HEK293T (cell line): ENCODE results near the gene IL25.

Experiments used
- CTCF ChIA-PET: fragments of 350-600 bp; formaldehyde crosslinking; extraction: SDS; loops from one replicate; lab custom pipeline; 2021; ENCODE audit warnings: antibody characterized with exemption, inconsistent platforms; lab: Yijun Ruan, JAX
- POLR2A ChIA-PET: fragments of 350-600 bp; formaldehyde crosslinking; extraction: SDS; loops from one replicate; lab custom pipeline; 2020; ENCODE audit warnings: antibody characterized with exemption, inconsistent platforms; lab: Yijun Ruan, JAX
- DNase-seq: peaks from one replicate; pipeline ENCODE4 v3.0.0; 2012; ENCODE audit warnings: mixed read lengths; ENCODE audit errors: extremely low spot score
- ARNT ChIP-seq: fragments of 450-650 bp; IDR thresholded peaks from 2 replicates; pipeline ENCODE4 v1.6.1; 2017; ENCODE audit warnings: mild to moderate bottlenecking
- BHLHE40 ChIP-seq: fragments of 450-650 bp; IDR thresholded peaks from 2 replicates; pipeline ENCODE4 v1.6.1; 2016; ENCODE audit warnings: mild to moderate bottlenecking, moderate library complexity, borderline replicate concordance
- CTBP1 ChIP-seq: fragments of 450-650 bp; IDR thresholded peaks from 2 replicates; pipeline ENCODE4 v1.6.1; 2016; ENCODE audit warnings: borderline replicate concordance
- ELF4 ChIP-seq: fragments of 450-650 bp; IDR thresholded peaks from 2 replicates; pipeline ENCODE4 v1.6.1; 2017; ENCODE audit warnings: antibody characterized with exemption
- FOXA1 ChIP-seq: fragments of 450-650 bp; IDR thresholded peaks from 2 replicates; pipeline ENCODE4 v1.6.1; 2016; ENCODE audit warnings: mild to moderate bottlenecking
- FOXK2 ChIP-seq: fragments of 450-650 bp; IDR thresholded peaks from 2 replicates; pipeline ENCODE4 v1.6.1; 2016; ENCODE audit warnings: mild to moderate bottlenecking
- FOXM1 ChIP-seq: fragments of 450-650 bp; IDR thresholded peaks from 2 replicates; pipeline ENCODE4 v1.6.1; 2017; ENCODE audit warnings: mild to moderate bottlenecking, borderline replicate concordance
- HDGF ChIP-seq: fragments of 450-650 bp; IDR thresholded peaks from 2 replicates; pipeline ENCODE4 v1.6.1; 2017; ENCODE audit warnings: antibody characterized with exemption, borderline replicate concordance
- L3MBTL2 ChIP-seq: fragments of 450-650 bp; conservative IDR thresholded peaks from 2 replicates; pipeline ENCODE4 v1.6.1; 2016; ENCODE audit warnings: mild to moderate bottlenecking
- LEF1 ChIP-seq: fragments of 450-650 bp; IDR thresholded peaks from 2 replicates; pipeline ENCODE4 v1.6.1; 2017; ENCODE audit warnings: mild to moderate bottlenecking, borderline replicate concordance
- NFRKB ChIP-seq: fragments of 450-650 bp; IDR thresholded peaks from 2 replicates; pipeline ENCODE4 v1.6.1; 2016; ENCODE audit warnings: mild to moderate bottlenecking, moderate library complexity
- PKNOX1 ChIP-seq: fragments of 450-650 bp; IDR thresholded peaks from 2 replicates; pipeline ENCODE4 v1.6.1; 2016
- SP1 ChIP-seq: fragments of 450-650 bp; IDR thresholded peaks from 2 replicates; pipeline ENCODE4 v1.6.1; 2017
- SUZ12 ChIP-seq: fragments of 450-650 bp; IDR thresholded peaks from 2 replicates; pipeline ENCODE4 v1.6.1; 2016; ENCODE audit warnings: mild to moderate bottlenecking
- TARDBP ChIP-seq: fragments of 450-650 bp; IDR thresholded peaks from 2 replicates; pipeline ENCODE4 v1.6.1; 2016
- ZNF384 ChIP-seq: fragments of 450-650 bp; IDR thresholded peaks from 2 replicates; pipeline ENCODE4 v1.6.1; 2016

Gene IL25

GRCh38 chr14:23404331-23404900 is 31.8 kb downstream of the IL25 start:
- TF ChIP-seq ZNF384, result no peak
- no peak for TF ChIP-seq PKNOX1
- TF ChIP-seq ARNT, result no peak
- no peak for TF ChIP-seq ELF4
- no peak for TF ChIP-seq SP1
- no peak for TF ChIP-seq SUZ12
- no peak for TF ChIP-seq BHLHE40
- no peak for TF ChIP-seq CTBP1
- TF ChIP-seq LEF1, result no peak
- TF ChIP-seq NFRKB, result no peak
- no peak for TF ChIP-seq HDGF
- no peak for TF ChIP-seq FOXK2
- no peak for TF ChIP-seq FOXM1
- no peak for TF ChIP-seq TARDBP
- no peak for TF ChIP-seq L3MBTL2
- TF ChIP-seq FOXA1, result no peak
- ChIA-PET POLR2A (no interaction called here), CTCF (no interaction called here)
- DNase-seq, result no peak

DNA sequence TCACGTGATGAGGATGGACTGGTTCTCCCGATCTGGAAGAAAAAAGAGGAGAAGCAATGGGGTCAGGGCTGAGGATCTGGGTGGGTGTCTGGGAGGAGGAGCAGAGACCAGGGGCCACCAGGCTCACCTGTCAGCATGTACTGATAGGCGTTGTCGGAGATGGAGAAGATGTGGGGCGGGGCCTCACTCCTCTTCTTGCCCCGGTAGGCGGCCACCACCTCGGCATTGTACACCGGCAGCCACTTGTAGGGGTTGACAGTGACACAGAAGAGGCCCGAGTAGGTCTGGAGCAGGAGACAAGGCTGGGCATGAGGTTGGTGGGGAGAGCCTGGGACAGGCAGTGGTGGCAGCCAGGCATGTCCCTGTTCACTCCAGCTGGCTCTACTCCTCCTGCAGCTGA is 32.5 kb downstream of the IL25 start:
- ChIA-PET POLR2A (no interaction called here), CTCF (no interaction called here)
- no peak for TF ChIP-seq NFRKB
- TF ChIP-seq HDGF, result no peak
- TF ChIP-seq ZNF384, result no peak
- TF ChIP-seq PKNOX1, result no peak
- no peak for TF ChIP-seq L3MBTL2
- TF ChIP-seq ARNT, result no peak
- TF ChIP-seq ELF4, result no peak
- TF ChIP-seq FOXM1, result no peak
- no peak for TF ChIP-seq LEF1
- TF ChIP-seq CTBP1, result no peak
- no peak for TF ChIP-seq FOXK2
- no peak for TF ChIP-seq SUZ12
- TF ChIP-seq TARDBP, result no peak
- no peak for TF ChIP-seq FOXA1
- no peak for TF ChIP-seq BHLHE40
- no peak for TF ChIP-seq SP1
- no peak for DNase-seq

DNA sequence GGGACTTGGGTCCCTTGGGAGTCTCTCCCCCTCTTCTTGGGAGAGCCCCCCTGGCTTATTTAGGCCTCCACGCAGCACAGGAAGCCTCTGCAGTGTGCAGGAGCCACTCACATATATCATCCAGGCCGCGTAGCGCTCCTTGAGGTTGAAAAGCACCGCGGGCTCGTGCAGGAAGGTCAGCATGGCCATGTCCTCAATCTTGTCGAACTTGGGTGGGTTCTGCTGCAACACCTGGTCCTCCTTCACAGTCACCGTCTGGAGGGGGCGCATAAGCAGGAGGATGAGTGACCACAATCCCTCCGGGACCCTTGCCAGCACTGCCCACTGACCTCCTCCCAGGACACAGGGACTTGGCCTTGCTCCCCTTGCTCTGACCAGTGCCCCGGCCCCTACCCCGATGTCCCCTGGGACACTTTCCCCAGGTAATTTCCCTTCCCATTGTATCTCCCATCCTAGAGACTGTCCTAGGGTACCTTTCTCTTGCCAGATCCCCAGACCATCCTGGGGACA is 33.0 kb downstream of the IL25 start:
- DNase-seq, result no peak
- ChIA-PET POLR2A (no interaction called here), CTCF (no interaction called here)
- TF ChIP-seq ZNF384, result no peak
- no peak for TF ChIP-seq L3MBTL2
- TF ChIP-seq BHLHE40, result no peak
- no peak for TF ChIP-seq FOXM1
- TF ChIP-seq SP1, result no peak
- TF ChIP-seq CTBP1, result no peak
- TF ChIP-seq FOXK2, result no peak
- TF ChIP-seq TARDBP, result no peak
- TF ChIP-seq LEF1, result no peak
- no peak for TF ChIP-seq PKNOX1

GRCh38 chr14:23406244-23406643 is 33.6 kb downstream of the IL25 start:
- ChIA-PET POLR2A (no interaction called here), CTCF (no interaction called here)

DNA sequence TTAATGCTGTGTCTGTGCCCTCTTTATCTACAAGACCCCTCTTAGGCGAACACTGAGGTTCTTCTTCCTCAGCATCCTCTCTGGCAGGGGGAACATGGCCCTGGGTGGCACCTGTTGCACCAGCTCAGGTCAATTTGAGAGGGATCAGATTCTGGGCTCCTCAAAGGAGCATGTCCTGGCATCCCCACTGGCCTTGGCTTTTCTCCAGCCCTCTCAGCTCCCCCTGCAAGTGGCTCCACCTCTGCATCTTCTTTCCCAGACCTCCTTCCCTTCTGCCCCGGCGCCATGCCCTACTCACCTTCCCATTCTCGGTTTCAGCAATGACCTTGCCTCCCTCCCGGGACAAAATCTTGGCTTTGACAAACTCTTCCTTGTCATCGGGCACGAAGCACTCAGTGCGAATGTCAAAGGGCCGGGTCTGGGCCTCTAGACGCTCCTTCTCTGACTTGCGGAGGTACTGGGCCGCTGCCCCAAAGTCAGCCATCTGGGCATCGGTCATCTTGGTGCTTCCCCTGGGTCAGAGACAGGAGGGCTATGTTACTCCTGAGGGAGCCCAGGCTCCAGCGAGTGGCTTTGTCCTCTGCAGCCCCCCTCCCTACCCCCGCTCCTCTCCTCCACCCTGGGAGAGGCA is 34.2 kb downstream of the IL25 start:
- ChIA-PET CTCF (no interaction called here), POLR2A (no interaction called here)
- no peak for DNase-seq
- TF ChIP-seq ELF4 (no peak), L3MBTL2 (no peak), LEF1 (no peak), SUZ12 (no peak), BHLHE40 (no peak), PKNOX1 (no peak), ARNT (no peak), FOXM1 (no peak), FOXA1 (no peak), TARDBP (no peak), CTBP1 (no peak), SP1 (no peak), ZNF384 (no peak), FOXK2 (no peak), NFRKB (no peak), HDGF (no peak)

More at GRCh38 chr14:23406244-23406643, 33.6 kb downstream of the IL25 start:
- no peak for DNase-seq
- TF ChIP-seq PKNOX1 (peak; percentile 61), BHLHE40 (no peak)
